Rectal smooth muscle tissue (tissue), 1 donor: ENCODE measurements around the gene DIP2C.
A peak's percentile ranks its signal among the peaks of the same experiment; 100 is the strongest.
"Not testable (repeated sequence)": the region's sequence is repeated elsewhere in the genome, so short reads cannot be mapped to it uniquely, and the experiment has no call there.

Experiments used
- H3K27ac ChIP-seq: one replicate; pipeline ENCODE4 v1.7.0; 2013; ENCODE audit warnings: low read depth, low read length, inconsistent platforms
- H3K27me3 ChIP-seq: one replicate; pipeline ENCODE4 v1.7.0; 2013; ENCODE audit warnings: low read length; ENCODE audit not compliant: control insufficient read depth, insufficient read depth
- H3K36me3 ChIP-seq: one replicate; pipeline ENCODE4 v1.7.0; 2013; ENCODE audit warnings: low read length; ENCODE audit not compliant: control insufficient read depth, insufficient read depth
- H3K4me1 ChIP-seq: one replicate; pipeline ENCODE4 v1.7.0; 2013; ENCODE audit warnings: low read length; ENCODE audit not compliant: control insufficient read depth, insufficient read depth
- H3K4me3 ChIP-seq: one replicate; pipeline ENCODE4 v1.7.0; 2013; ENCODE audit warnings: low read length
- H3K9ac ChIP-seq: one replicate; pipeline ENCODE4 v1.7.0; 2013; ENCODE audit warnings: low read length

DIP2C gene

GRCh38 chr10:326894-327635 is 362.4 kb downstream of the DIP2C start:
- H3K27me3 ChIP-seq: no peaks in the 10 kb centered on the region
- H3K9ac ChIP-seq: no peak overlapping the region
- H3K4me1 ChIP-seq: peaks cover 14% of the 10 kb centered on the region
- H3K27ac ChIP-seq: no peak overlapping the region
- H3K36me3 ChIP-seq: peaks cover 4% of the 10 kb centered on the region
- no peak overlapping the region for H3K4me3 ChIP-seq

DNA sequence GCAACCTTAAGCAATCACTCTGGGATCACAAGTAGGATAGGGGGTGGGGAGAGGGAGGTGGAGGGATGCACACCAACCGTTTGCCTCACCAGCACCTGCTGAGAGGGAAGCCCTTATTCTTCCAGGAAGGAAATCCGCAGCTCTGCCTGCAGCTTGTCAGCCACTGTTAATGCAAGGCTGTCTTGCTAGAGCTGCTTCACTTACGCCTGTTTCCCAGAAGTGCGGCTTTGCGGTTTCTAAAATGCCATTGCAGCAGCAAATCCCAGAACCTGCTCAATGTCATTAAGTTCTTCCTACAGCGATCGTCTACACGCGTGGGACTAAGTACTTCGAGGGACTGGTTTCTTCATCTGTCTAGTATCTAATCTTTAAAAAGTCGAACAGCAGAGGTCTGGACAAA is 363.1 kb downstream of the DIP2C start:
- Histone ChIP-seq H3K9ac (no peak overlapping the region), H3K4me1 (peaks cover 14% of the 10 kb centered on the region), H3K27me3 (no peaks in the 10 kb centered on the region), H3K27ac (no peak overlapping the region), H3K4me3 (no peak overlapping the region), H3K36me3 (peaks cover 4% of the 10 kb centered on the region)

DNA sequence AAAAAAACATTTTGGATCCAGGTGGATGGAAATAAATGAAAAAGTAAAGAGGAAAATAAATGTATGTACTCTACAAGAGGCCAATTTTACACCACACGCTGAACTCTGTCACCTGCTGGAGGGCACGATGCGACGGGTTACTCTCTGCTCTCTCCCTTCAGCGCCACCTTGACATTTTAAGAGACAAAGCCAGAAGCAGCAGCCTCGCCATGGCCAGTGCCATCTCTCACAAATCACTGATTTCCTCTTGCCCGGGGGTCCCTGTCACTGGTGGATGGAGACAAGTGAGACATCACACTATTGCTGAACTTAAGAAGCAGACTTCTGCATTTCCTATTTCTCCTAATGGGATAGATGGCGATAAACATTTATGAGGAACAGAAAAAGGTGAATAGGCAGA is 364.2 kb downstream of the DIP2C start:
- Histone ChIP-seq H3K9ac (no peak overlapping the region), H3K4me3 (no peak overlapping the region), H3K36me3 (peaks cover 4% of the 10 kb centered on the region), H3K27me3 (no peaks in the 10 kb centered on the region), H3K27ac (no peak overlapping the region), H3K4me1 (peaks cover 14% of the 10 kb centered on the region)

DNA sequence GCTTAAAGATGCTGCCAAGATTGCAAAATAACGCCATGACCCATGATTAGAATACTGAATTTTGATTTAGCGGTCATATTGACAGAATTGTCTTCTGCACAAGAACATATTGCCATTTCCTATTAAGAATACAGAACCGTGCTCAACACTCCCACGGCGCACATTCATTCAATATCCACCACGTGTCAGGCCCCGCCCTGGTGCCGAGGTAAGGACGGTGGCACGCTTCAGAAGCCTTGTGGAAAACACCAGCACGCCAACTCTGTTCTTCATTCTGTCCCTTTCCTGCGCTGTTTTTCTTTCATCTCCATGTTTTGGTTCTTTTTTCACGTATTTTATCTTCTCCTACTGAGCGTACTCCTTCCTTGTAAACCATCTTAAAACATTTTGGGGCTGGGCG is 364.9 kb downstream of the DIP2C start:
- Histone ChIP-seq H3K9ac (no peak overlapping the region), H3K4me3 (no peak overlapping the region), H3K36me3 (peaks cover 4% of the 10 kb centered on the region), H3K27ac (no peak overlapping the region), H3K27me3 (no peaks in the 10 kb centered on the region), H3K4me1 (peaks cover 10% of the 10 kb centered on the region)

- Histone ChIP-seq H3K9ac (no peak overlapping the region), H3K27me3 (no peaks in the 10 kb centered on the region), H3K4me1 (peaks cover 6% of the 10 kb centered on the region), H3K27ac (no peak overlapping the region), H3K4me3 (peak overlapping the region; percentile 19), H3K36me3 (peaks cover 4% of the 10 kb centered on the region)
Observed at GRCh38 chr10:323651-324293, 365.7 kb downstream of the DIP2C start.

DNA sequence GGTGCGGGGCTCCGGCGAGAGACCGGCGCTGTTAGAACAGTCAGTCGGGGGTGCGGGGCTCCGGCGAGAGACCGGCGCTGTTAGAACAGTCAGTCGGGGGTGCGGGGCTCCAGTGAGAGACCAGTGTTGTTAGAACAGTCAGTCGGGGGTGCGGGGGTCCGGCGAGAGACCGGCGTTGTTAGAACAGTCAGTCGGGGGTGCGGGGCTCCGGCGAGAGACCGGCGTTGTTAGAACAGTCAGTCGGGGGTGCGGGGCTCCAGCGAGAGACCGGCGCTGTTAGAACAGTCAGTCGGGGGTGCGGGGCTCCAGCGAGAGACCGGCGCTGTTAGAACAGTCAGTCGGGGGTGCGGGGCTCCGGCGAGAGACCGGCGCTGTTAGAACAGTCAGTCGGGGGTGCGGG is 366.4 kb downstream of the DIP2C start:
- not testable (repeated sequence) for H3K27ac ChIP-seq, H3K36me3 ChIP-seq, H3K4me1 ChIP-seq, H3K4me3 ChIP-seq, H3K9ac ChIP-seq, H3K27me3 ChIP-seq

DNA sequence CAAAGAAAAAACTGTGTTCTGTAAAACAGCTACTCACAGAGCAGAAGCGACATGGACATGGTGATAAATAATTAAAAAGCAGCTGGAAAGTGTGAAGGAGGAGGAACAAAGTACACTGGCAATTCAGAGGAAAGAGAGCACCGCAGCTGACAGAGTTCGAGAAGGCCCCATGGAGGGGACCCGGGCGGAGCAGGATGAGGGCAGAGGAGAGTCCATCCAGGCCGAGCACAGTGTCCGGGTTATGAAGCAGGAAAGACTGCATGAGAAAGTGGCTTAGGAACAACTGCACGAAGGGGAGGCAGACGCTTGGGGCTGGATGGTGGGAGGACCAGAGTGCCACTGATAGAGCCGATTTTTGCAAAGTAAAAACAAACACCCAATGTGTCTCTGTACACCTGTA is 368.7 kb downstream of the DIP2C start:
- Histone ChIP-seq H3K27ac (no peak overlapping the region), H3K36me3 (peaks cover 13% of the 10 kb centered on the region), H3K9ac (no peak overlapping the region)

GRCh38 chr10:317926-318325 is 371.5 kb downstream of the DIP2C start:
- peaks cover 2% of the 10 kb centered on the region for H3K4me1 ChIP-seq
- peaks cover 13% of the 10 kb centered on the region for H3K36me3 ChIP-seq
- H3K27ac ChIP-seq: no peak overlapping the region
- no peak overlapping the region for H3K4me3 ChIP-seq
- no peaks in the 10 kb centered on the region for H3K27me3 ChIP-seq
- no peak overlapping the region for H3K9ac ChIP-seq

More for the DNA sequence above, 368.7 kb downstream of the DIP2C start:
- H3K27me3 ChIP-seq: no peaks in the 10 kb centered on the region
- H3K4me1 ChIP-seq: peaks cover 8% of the 10 kb centered on the region
- no peak overlapping the region for H3K4me3 ChIP-seq

GRCh38 chr10:317271-317769 is 372.1 kb downstream of the DIP2C start:
- Histone ChIP-seq H3K27ac (no peak overlapping the region), H3K4me3 (no peak overlapping the region), H3K9ac (no peak overlapping the region), H3K4me1 (peaks cover 2% of the 10 kb centered on the region), H3K36me3 (peaks cover 13% of the 10 kb centered on the region), H3K27me3 (no peaks in the 10 kb centered on the region)

DNA sequence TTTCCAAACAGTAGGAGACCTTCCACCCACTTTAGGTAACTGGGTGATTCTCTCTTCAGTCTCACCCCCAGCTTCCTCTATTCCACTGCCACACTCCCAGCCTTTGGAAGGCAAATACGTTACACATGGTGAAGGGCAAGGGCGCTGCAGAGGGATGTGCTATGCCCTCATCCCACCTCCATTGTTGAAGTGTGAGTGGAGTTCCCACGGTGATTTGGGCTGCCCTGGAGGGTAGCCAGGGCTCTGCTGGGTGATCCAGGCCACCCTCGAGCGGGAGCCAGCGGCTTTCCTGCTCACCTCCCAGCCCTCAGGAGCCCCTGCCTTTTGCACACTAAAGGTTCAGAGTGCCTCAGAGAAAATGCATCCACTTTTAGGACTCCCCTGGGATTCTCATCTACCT is 373.1 kb downstream of the DIP2C start:
- H3K36me3 ChIP-seq: peaks cover 13% of the 10 kb centered on the region
- peaks cover 2% of the 10 kb centered on the region for H3K4me1 ChIP-seq
- H3K4me3 ChIP-seq: no peak overlapping the region
- H3K27me3 ChIP-seq: no peaks in the 10 kb centered on the region
- no peak overlapping the region for H3K9ac ChIP-seq
- H3K27ac ChIP-seq: no peak overlapping the region

DNA sequence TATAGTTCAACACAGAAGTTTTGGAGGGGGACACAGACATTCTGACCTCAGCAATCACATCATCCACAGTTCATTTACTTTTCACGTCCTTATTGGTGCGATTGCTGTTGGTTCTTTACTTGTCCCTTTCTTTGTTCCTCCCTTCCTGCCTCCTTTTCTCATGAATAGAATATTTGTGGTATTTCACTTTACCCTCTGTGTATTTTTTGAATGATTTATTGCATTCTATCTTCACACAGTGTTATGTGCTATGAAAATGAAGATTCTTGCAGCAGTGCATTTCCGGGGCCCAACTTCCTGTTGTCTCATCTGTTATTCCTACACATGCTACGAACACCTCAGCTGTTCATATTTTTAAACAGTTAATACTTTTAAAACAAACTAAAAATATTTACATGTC is 374.6 kb downstream of the DIP2C start:
- no peak overlapping the region for H3K27ac ChIP-seq
- no peak overlapping the region for H3K4me3 ChIP-seq
- peaks cover 13% of the 10 kb centered on the region for H3K36me3 ChIP-seq
- peaks cover 2% of the 10 kb centered on the region for H3K4me1 ChIP-seq
- H3K9ac ChIP-seq: no peak overlapping the region
- no peaks in the 10 kb centered on the region for H3K27me3 ChIP-seq

DNA sequence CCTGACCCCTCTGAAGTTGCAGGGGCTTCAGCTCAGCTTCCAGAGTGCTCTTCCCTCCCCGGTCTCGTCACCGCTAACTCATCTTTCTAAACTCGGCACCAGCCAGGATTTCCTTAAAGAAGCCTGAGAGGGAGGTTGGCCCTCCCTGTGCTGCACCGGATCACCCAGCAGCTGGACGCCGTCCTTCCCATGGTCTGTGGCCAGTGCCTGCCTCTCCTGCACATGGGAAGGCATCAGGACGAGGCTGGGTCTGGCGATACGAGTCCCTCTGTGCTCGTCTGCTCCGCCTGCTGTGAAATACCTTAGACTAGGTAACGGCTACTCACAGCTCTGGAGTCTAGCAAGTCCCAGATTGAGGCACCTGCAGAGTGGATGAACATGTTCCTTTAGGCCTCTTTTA is 375.1 kb downstream of the DIP2C start:
- H3K27ac ChIP-seq: no peak overlapping the region
- no peak overlapping the region for H3K9ac ChIP-seq
- H3K4me1 ChIP-seq: peaks cover 2% of the 10 kb centered on the region
- no peaks in the 10 kb centered on the region for H3K27me3 ChIP-seq
- H3K36me3 ChIP-seq: peaks cover 13% of the 10 kb centered on the region
- H3K4me3 ChIP-seq: no peak overlapping the region
